ENCODE results near the gene EMD.
A peak's percentile ranks its signal among the peaks of the same experiment; 100 is the strongest.

The EMD gene

DNA sequence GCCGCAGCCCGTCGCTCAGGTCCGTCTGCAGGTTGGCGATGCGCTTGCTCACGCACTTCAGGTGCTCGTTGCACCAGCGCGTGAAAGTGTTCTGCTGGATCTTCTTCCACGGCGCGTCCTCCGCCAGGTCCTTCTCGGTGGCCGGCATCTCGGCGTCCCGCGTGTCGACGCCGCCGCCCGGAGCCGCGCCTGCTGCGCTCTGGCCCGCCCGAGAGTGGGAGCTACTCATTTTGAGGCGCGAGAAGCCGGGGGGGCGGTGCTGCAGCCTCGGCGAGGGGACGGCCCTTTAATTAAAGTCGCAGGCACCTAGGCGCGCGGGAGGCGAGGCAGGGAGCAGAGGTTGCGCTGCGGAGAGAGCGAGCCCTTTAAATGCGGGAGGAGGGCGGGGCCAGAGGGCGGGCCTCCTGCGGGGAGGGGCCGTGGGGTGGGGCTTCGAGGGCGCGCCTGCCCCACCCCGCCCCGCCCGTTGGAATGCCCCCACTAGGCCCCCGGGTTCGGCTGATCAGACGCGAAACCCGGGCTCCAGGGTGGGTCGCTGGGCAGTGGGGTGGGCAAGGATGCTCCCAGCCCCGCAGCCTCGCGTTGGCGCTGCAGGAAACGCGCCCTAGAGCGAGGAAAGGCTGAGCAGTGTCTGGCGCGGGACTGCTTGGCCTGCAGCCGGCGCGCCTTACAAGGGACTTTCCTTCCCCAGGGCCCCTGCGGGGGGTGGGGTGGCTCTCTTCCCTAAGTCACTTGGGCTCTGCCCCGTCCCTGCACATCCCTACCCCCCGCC, 7.9 kb upstream of the EMD start:
- Histone ChIP-seq H3K9me2 (replicated peaks; ENCODE audit: insufficient read depth, low read length) (no peaks in the 10 kb centered on the region), H3K4me2 (ENCODE audit: low read depth, low read length, poor library complexity, severe bottlenecking) (peak overlapping the region; percentile 91), H3F3A (ENCODE audit: insufficient read depth) (no peaks in the 10 kb centered on the region), H3K79me2 (ENCODE audit: insufficient read depth, low read length) (0 out of 2 replicates have a peak, but pooled peaks cover 7% of the 10 kb centered on the region), H3K9me3 (ENCODE audit: insufficient read depth, low read length) (no peaks in the 10 kb centered on the region), H2AFZ (ENCODE audit: low read depth, low read length, severe bottlenecking) (peak overlapping the region; percentile 13), H4K20me1 (ENCODE audit: low read depth, low read length) (no peaks in the 10 kb centered on the region), H3K27ac (ENCODE audit: low read depth, low read length) (peak overlapping the region; percentile 67), H3K27me3 (ENCODE audit: low read length) (no peaks in the 10 kb centered on the region), H3K36me3 (ENCODE audit: low read length) (no peaks in the 10 kb centered on the region), H3K4me3 (ENCODE audit: insufficient read depth, low read length, poor library complexity, severe bottlenecking) (peak overlapping the region; percentile 59), H3K9ac (ENCODE audit: low read length) (peak overlapping the region; percentile 79)
- no peak for TF ChIP-seq EZH2phosphoT487 (conservative IDR thresholded peaks at IDR 0.05; ENCODE audit: low read length)
- TF ChIP-seq, protein P1, sequence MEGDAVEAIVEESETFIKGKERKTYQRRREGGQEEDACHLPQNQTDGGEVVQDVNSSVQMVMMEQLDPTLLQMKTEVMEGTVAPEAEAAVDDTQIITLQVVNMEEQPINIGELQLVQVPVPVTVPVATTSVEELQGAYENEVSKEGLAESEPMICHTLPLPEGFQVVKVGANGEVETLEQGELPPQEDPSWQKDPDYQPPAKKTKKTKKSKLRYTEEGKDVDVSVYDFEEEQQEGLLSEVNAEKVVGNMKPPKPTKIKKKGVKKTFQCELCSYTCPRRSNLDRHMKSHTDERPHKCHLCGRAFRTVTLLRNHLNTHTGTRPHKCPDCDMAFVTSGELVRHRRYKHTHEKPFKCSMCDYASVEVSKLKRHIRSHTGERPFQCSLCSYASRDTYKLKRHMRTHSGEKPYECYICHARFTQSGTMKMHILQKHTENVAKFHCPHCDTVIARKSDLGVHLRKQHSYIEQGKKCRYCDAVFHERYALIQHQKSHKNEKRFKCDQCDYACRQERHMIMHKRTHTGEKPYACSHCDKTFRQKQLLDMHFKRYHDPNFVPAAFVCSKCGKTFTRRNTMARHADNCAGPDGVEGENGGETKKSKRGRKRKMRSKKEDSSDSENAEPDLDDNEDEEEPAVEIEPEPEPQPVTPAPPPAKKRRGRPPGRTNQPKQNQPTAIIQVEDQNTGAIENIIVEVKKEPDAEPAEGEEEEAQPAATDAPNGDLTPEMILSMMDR (IDR thresholded peaks at IDR 0.05; ENCODE audit: insufficient read depth, low read length, poor library complexity, severe bottlenecking) = no peak

DNA sequence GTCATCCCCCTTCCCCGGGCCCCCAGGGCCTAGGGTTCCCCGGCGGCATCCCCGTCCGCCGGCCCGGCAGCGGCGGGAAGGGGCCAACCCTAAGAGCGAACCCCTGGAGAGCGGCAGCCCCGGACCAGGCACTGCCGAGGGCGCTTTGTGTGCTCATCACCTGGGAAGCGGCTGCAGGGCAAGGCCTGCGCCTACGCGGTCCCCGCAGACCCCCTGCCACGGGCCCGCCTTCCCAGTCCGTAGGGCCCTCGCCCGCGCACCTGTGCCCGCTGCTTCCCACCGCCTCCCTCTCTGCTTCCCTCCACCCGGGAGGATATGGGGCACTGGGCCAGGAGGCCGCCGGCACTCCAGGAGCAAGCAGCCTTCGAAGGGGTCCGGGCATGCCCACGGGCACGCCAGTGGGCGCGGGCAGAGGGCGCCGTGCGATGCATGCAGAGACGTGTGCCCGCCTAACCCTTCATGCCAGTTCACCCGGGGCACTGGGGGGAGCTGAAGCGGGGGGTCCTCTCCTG, 7.2 kb upstream of the EMD start:
- H3K27ac ChIP-seq (ENCODE audit: low read depth, low read length) = no peak overlapping the region
- no peaks in the 10 kb centered on the region for H4K20me1 ChIP-seq (ENCODE audit: low read depth, low read length)
- 0 out of 2 replicates have a peak, but pooled peaks cover 7% of the 10 kb centered on the region for H3K79me2 ChIP-seq (ENCODE audit: insufficient read depth, low read length)
- peak overlapping the region; percentile 52 for H3K9ac ChIP-seq (ENCODE audit: low read length)
- H3K36me3 ChIP-seq (ENCODE audit: low read length) = no peaks in the 10 kb centered on the region
- H3K4me3 ChIP-seq (ENCODE audit: insufficient read depth, low read length, poor library complexity, severe bottlenecking) = peak overlapping the region; percentile 43
- no peaks in the 10 kb centered on the region for H3K9me3 ChIP-seq (ENCODE audit: insufficient read depth, low read length)
- no peaks in the 10 kb centered on the region for H3K9me2 ChIP-seq (replicated peaks; ENCODE audit: insufficient read depth, low read length)
- peak overlapping the region; percentile 13 for H2AFZ ChIP-seq (ENCODE audit: low read depth, low read length, severe bottlenecking)
- no peaks in the 10 kb centered on the region for H3K27me3 ChIP-seq (ENCODE audit: low read length)
- no peaks in the 10 kb centered on the region for H3F3A ChIP-seq (ENCODE audit: insufficient read depth)
- no peak for TF ChIP-seq EZH2phosphoT487 (conservative IDR thresholded peaks at IDR 0.05; ENCODE audit: low read length)
- TF ChIP-seq, protein P1 (IDR thresholded peaks at IDR 0.05; ENCODE audit: insufficient read depth, low read length, poor library complexity, severe bottlenecking) = no peak
- H3K4me2 ChIP-seq (ENCODE audit: low read depth, low read length, poor library complexity, severe bottlenecking) = peak overlapping the region; percentile 64

DNA sequence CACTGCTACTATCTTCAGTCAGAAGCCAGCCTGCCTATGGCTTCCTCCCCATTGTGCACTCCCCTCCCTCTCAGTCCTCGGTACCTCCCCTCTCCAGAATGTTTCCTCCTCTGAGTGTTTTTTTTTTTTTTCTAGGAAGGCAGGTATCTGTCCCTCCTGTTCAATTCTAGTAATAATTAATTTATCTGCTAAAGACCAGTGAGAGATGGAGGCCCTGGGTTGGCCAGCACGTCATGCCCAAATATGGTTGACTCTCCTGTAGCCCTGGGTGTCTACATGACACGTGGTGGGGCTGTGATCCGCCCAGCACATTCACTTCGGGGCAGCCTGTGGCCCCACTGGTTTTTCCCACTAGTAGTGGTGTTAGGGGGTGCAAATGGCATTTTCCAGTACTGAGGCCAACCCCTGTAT, 6.5 kb upstream of the EMD start:
- Histone ChIP-seq H3K4me3 (ENCODE audit: insufficient read depth, low read length, poor library complexity, severe bottlenecking) (no peak overlapping the region), H3K79me2 (ENCODE audit: insufficient read depth, low read length) (0 out of 2 replicates have a peak, but pooled peaks cover 7% of the 10 kb centered on the region), H3F3A (ENCODE audit: insufficient read depth) (no peaks in the 10 kb centered on the region), H3K27ac (ENCODE audit: low read depth, low read length) (no peak overlapping the region), H3K27me3 (ENCODE audit: low read length) (no peaks in the 10 kb centered on the region), H3K9me2 (replicated peaks; ENCODE audit: insufficient read depth, low read length) (no peaks in the 10 kb centered on the region), H2AFZ (ENCODE audit: low read depth, low read length, severe bottlenecking) (no peak overlapping the region), H3K9me3 (ENCODE audit: insufficient read depth, low read length) (no peaks in the 10 kb centered on the region), H3K36me3 (ENCODE audit: low read length) (no peaks in the 10 kb centered on the region), H4K20me1 (ENCODE audit: low read depth, low read length) (no peaks in the 10 kb centered on the region), H3K4me2 (ENCODE audit: low read depth, low read length, poor library complexity, severe bottlenecking) (no peak overlapping the region), H3K9ac (ENCODE audit: low read length) (no peak overlapping the region)
- TF ChIP-seq, protein P1 (IDR thresholded peaks at IDR 0.05; ENCODE audit: insufficient read depth, low read length, poor library complexity, severe bottlenecking) = no peak
- TF ChIP-seq EZH2phosphoT487 (conservative IDR thresholded peaks at IDR 0.05; ENCODE audit: low read length) = no peak

All from SU-DHL-6 (cell line).